ENCODE data around the gene MSI2. TPM values are rescaled to one million over a fixed set of nuclear protein-coding genes. Genes with fewer than 3 reads are reported as not detected.

Gene MSI2
- total and polyA plus RNA-seq, 2 donors (not counting 3 experiments of a cell fraction or from before 2014, with no cell fraction given) = 20.9 to 59.3 TPM

DNA sequence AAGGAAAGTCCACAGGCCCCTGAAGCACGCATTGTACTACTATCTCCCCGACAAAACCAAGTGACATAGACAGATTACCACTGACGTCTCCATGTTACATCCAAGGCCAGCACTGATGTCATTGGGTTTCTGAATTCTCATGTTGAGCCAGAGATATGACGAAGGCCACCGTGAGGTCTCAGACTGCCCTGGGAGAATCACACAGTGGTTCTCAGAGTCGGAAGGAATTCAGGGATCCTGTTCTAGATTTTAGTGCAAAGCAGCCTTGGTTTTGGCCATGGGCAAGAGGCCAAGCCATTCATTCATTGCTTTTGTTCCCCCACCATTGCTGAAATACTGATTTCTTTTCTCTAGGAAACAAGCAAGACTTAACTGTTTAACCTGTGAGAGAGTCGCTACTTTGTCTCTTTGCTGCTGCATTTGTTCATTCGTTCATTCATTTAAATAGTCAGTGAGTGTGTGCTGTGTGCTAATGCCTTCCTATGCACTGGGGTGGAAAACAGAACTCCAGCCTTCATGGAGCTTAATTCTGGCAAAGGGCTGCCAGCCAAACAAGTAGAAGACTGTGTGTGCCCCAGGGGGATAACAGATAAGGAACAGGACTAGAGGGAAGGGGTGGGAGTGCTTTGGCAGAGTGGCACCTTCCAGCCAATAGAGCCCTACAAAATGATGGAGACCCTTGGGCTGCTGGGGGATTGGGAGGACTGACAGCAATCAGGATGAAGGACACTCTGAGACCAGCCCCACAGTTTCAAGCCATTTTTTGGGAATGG, 222.3 kb downstream of the MSI2 start:
- H3K27me3 ChIP-seq (ENCODE audit: control insufficient read depth in 2 of 2, insufficient read depth in 2 of 2, low read length in 2 of 2) = no peaks in the 10 kb centered on the region
- no peak overlapping the region for H3K9ac ChIP-seq (replicated peaks; ENCODE audit: extremely low read depth, insufficient read depth, low read length)
- dilution Hi-C loops (cut with MboI; ENCODE audit: extremely low pct_ligation_motif_present, low sequenced_read_pairs) (no loop called here), intact Hi-C loops (cut with micrococcal nuclease) (no loop called here)
- no peak overlapping the region for H3K4me2 ChIP-seq (ENCODE audit: insufficient read depth, low read length)
- no peak overlapping the region for H3K27ac ChIP-seq (ENCODE audit: insufficient read depth, low read depth, low read length)
- H4K20me1 ChIP-seq (replicated peaks; ENCODE audit: control insufficient read depth, extremely low read depth, insufficient read depth, low read length) = peaks cover 2% of the 10 kb centered on the region
- TF ChIP-seq POLR2A (IDR thresholded peaks at IDR 0.05; ENCODE audit: low read depth, low read length) (no peak), MYC (IDR thresholded peaks at IDR 0.05; ENCODE audit: low read depth, low read length) (no peak), POLR2AphosphoS5 (IDR thresholded peaks at IDR 0.05; ENCODE audit: insufficient read depth, low read depth, low read length) (no peak), GATA2 (IDR thresholded peaks at IDR 0.05; ENCODE audit: insufficient read depth, insufficient read length, low read depth, low read length) (no peak), JUN (IDR thresholded peaks at IDR 0.05; ENCODE audit: borderline replicate concordance, insufficient read depth, insufficient read length, low read depth) (no peak), FOS (IDR thresholded peaks at IDR 0.05; ENCODE audit: borderline replicate concordance, insufficient read depth, low read length) (no peak), EZH2 (IDR thresholded peaks at IDR 0.05; ENCODE audit: borderline replicate concordance, low read depth, low read length, severe bottlenecking) (no peak)
- TF ChIP-seq, protein P1, sequence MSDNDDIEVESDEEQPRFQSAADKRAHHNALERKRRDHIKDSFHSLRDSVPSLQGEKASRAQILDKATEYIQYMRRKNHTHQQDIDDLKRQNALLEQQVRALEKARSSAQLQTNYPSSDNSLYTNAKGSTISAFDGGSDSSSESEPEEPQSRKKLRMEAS (IDR thresholded peaks at IDR 0.05; ENCODE audit: insufficient read depth, insufficient read length) = no peak
- TF ChIP-seq, protein P2, sequence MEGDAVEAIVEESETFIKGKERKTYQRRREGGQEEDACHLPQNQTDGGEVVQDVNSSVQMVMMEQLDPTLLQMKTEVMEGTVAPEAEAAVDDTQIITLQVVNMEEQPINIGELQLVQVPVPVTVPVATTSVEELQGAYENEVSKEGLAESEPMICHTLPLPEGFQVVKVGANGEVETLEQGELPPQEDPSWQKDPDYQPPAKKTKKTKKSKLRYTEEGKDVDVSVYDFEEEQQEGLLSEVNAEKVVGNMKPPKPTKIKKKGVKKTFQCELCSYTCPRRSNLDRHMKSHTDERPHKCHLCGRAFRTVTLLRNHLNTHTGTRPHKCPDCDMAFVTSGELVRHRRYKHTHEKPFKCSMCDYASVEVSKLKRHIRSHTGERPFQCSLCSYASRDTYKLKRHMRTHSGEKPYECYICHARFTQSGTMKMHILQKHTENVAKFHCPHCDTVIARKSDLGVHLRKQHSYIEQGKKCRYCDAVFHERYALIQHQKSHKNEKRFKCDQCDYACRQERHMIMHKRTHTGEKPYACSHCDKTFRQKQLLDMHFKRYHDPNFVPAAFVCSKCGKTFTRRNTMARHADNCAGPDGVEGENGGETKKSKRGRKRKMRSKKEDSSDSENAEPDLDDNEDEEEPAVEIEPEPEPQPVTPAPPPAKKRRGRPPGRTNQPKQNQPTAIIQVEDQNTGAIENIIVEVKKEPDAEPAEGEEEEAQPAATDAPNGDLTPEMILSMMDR (IDR thresholded peaks at IDR 0.05; ENCODE audit: extremely low read depth in 1 of 2, insufficient read depth in 1 of 2, low read depth in 1 of 2, low read length in 2 of 2) = no peak
- no peaks in the 10 kb centered on the region for H3K79me2 ChIP-seq (ENCODE audit: control insufficient read depth, insufficient read depth, low read length)
- no peaks in the 10 kb centered on the region for H3K9me1 ChIP-seq (replicated peaks; ENCODE audit: control insufficient read depth, extremely low read depth, insufficient read depth, low read length)
- no TSS peak for BruUV-seq (replicated peaks)
- peaks cover 14% of the 10 kb centered on the region for H3K4me1 ChIP-seq (ENCODE audit: control insufficient read depth, extremely low read depth, insufficient read depth, low read length)
- no peak for FAIRE-seq
- no peak overlapping the region for H2AFZ ChIP-seq (ENCODE audit: low read depth, low read length)
- H3K36me3 ChIP-seq (ENCODE audit: control insufficient read depth in 2 of 2, extremely low read depth in 1 of 2, insufficient read depth in 2 of 2, low read length in 2 of 2) = no peaks in the 10 kb centered on the region
- H3K4me3 ChIP-seq (replicated peaks in 1 of 3; ENCODE audit: insufficient read depth in 1 of 3, low read depth in 1 of 3, low read length in 3 of 3) = no peak overlapping the region
- no peak for DNase-seq (ENCODE audit: low read depth, low spot score)
- H3K9me3 ChIP-seq (replicated peaks; ENCODE audit: control insufficient read depth, insufficient read depth, low read length) = no peaks in the 10 kb centered on the region
- POLR2A ChIA-PET = no interaction called here
- CTCF ChIA-PET = no interaction called here

All from endothelial cell of umbilical vein (primary cell).